ENCODE results near the gene MAST2. TPM values are rescaled to one million over a fixed set of nuclear protein-coding genes. Genes with fewer than 3 reads are reported as not detected.
"Not testable (repeated sequence)": the region's sequence is repeated elsewhere in the genome, so short reads cannot be mapped to it uniquely, and the experiment has no call there.

The MAST2 gene
- total and polyA plus RNA-seq, 4 donors: 28.3 to 75.0 (median 46.1) TPM

DNA sequence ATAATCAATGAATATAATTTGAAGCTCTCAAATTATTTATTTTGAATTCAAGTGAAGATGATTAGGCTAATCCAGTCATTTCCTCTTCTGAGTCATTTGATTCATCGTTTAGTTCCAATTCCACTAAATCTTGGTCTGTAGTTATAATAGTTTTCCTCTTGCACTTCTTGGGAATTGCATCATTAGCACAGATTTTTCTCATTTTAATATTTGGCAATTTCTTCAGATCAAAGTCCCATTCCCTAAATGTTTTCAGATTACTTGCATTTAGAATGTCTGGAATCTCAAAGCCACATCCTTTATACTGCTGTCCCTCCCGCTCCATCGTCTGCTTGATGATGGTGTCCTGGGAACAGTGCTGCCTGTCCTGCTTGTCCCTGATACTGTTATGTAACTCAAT is 43.5 kb downstream of the MAST2 start:
- H3K9me3 ChIP-seq (ENCODE audit: control insufficient read depth, insufficient read depth, low read length): peaks cover 2% of the 10 kb centered on the region
- no CpG with 5 or more reads among the region's 3 CpGs for WGBS (ENCODE audit: insufficient coverage)
- DNase-seq (ENCODE audit: low read depth in 4 of 6, low spot score in 6 of 6): no peak
- H3K36me3 ChIP-seq (ENCODE audit: control insufficient read depth, insufficient read depth, low read length): no peaks in the 10 kb centered on the region
- H3K27me3 ChIP-seq (ENCODE audit: control insufficient read depth, insufficient read depth, low read length): no peaks in the 10 kb centered on the region
- no peaks in the 10 kb centered on the region for H3K4me1 ChIP-seq (ENCODE audit: control insufficient read depth, insufficient read depth, low read length)
- no peak overlapping the region for H3K27ac ChIP-seq (ENCODE audit: low read depth, low read length)
- H3K4me3 ChIP-seq (ENCODE audit: low read depth, low read length): no peak overlapping the region

DNA sequence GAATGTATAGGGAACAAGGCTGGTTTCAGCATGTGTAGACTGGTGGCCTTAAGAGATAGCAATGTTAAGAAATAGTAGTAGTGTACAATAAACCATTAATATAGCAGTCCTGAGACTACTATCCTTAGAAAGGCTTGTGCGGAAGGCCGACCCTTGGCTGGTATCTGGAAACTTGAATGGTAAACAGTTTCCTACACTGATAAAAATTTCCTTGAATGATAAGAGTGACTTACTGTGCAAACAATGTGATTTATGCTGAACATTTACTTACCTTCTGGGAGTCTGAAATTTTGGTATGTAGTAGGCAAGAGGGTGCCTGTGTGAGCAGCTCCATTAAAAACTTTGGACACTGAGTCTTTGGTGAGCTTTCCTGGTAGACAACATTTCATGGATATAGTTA is 44.7 kb downstream of the MAST2 start:
- no CpG with 5 or more reads among the region's 2 CpGs for WGBS (ENCODE audit: insufficient coverage)
- no peak for DNase-seq (ENCODE audit: low read depth in 4 of 6, low spot score in 6 of 6)
- H3K9me3 ChIP-seq (ENCODE audit: control insufficient read depth, insufficient read depth, low read length): peaks cover 2% of the 10 kb centered on the region
- no peaks in the 10 kb centered on the region for H3K27me3 ChIP-seq (ENCODE audit: control insufficient read depth, insufficient read depth, low read length)
- H3K4me1 ChIP-seq (ENCODE audit: control insufficient read depth, insufficient read depth, low read length): no peaks in the 10 kb centered on the region
- H3K4me3 ChIP-seq (ENCODE audit: low read depth, low read length): no peak overlapping the region
- H3K27ac ChIP-seq (ENCODE audit: low read depth, low read length): no peak overlapping the region
- no peaks in the 10 kb centered on the region for H3K36me3 ChIP-seq (ENCODE audit: control insufficient read depth, insufficient read depth, low read length)

DNA sequence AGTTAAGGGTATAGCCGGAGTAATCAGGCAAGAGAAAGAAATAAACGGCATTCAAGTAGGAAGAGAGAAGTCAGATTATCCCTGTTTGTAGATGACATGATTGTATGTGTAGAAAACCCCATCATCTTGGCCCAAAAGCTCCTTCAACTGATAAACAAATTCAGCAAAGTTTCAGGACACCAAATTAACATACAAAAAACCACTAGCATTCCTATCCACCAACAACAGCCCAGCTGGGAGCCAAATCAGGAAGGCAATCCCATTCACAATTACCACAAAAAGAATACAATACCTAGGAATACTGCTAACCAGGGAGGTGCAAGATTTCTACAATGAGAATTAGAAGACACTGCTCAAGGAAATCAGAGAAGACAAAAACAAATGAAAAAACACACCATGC is 45.3 kb downstream of the MAST2 start:
- DNase-seq (ENCODE audit: low read depth in 4 of 6, low spot score in 6 of 6): no peak
- no peak overlapping the region for H3K4me3 ChIP-seq (ENCODE audit: low read depth, low read length)
- H3K36me3 ChIP-seq (ENCODE audit: control insufficient read depth, insufficient read depth, low read length): no peaks in the 10 kb centered on the region
- no peaks in the 10 kb centered on the region for H3K27me3 ChIP-seq (ENCODE audit: control insufficient read depth, insufficient read depth, low read length)
- H3K27ac ChIP-seq (ENCODE audit: low read depth, low read length): no peak overlapping the region
- WGBS (ENCODE audit: insufficient coverage): 100% methylated on average over 1 of the region's 2 CpGs
- H3K9me3 ChIP-seq (ENCODE audit: control insufficient read depth, insufficient read depth, low read length): peaks cover 2% of the 10 kb centered on the region
- H3K4me1 ChIP-seq (ENCODE audit: control insufficient read depth, insufficient read depth, low read length): no peaks in the 10 kb centered on the region

DNA sequence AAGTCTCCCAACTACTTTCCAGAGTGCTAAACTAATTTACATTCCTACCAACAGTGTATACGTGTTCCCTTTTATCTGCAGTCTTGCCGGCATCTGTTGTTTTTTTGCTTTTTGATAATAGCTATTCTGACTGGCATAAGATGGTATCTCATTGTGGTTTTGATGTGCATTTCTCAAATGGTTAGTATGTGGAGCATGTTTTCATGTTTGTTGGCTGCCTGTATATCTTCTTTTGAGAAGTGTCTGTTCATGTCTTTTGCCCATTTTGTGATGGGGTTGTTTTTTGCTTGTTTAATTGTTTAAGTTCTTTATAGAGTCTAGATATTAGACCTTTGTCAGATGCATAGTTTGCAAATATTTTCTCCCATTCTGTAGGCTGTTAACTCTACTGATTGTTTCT is 46.6 kb downstream of the MAST2 start:
- Histone ChIP-seq H3K9me3 (ENCODE audit: control insufficient read depth, insufficient read depth, low read length) (peaks cover 2% of the 10 kb centered on the region), H3K27ac (ENCODE audit: low read depth, low read length) (no peak overlapping the region), H3K4me1 (ENCODE audit: control insufficient read depth, insufficient read depth, low read length) (no peaks in the 10 kb centered on the region), H3K27me3 (ENCODE audit: control insufficient read depth, insufficient read depth, low read length) (no peaks in the 10 kb centered on the region), H3K4me3 (ENCODE audit: low read depth, low read length) (no peak overlapping the region), H3K36me3 (ENCODE audit: control insufficient read depth, insufficient read depth, low read length) (no peaks in the 10 kb centered on the region)
- DNase-seq (ENCODE audit: low read depth in 4 of 6, low spot score in 6 of 6): no peak
- WGBS (ENCODE audit: insufficient coverage): 100% methylated on average over 1 of the region's 2 CpGs

DNA sequence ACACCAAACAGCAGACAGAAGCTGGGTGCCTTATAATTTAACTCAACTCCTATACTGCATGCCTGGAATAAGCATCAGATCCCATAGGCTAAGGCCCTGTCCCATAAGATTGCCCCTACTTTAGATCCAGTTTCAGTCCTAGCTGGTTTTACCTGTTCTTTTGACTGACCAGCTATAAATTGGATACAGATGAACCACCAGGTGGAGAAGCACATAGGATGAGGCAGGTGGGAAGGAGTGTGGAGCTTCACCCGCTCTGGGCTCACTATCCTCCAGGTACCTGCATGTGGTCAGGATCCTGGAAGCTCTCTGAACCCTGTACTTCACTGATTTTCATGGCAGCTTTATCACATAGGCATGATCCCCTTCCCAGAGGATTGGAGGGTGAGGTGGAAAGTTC is 51.3 kb downstream of the MAST2 start:
- Histone ChIP-seq H3K27ac (ENCODE audit: low read depth, low read length) (no peak overlapping the region), H3K36me3 (ENCODE audit: control insufficient read depth, insufficient read depth, low read length) (no peaks in the 10 kb centered on the region), H3K27me3 (ENCODE audit: control insufficient read depth, insufficient read depth, low read length) (no peaks in the 10 kb centered on the region), H3K4me1 (ENCODE audit: control insufficient read depth, insufficient read depth, low read length) (no peaks in the 10 kb centered on the region), H3K4me3 (ENCODE audit: low read depth, low read length) (no peak overlapping the region), H3K9me3 (ENCODE audit: control insufficient read depth, insufficient read depth, low read length) (peaks cover 2% of the 10 kb centered on the region)
- 100% methylated on average over 1 of the region's 1 CpG for WGBS (ENCODE audit: insufficient coverage)
- no peak for DNase-seq (ENCODE audit: low read depth in 4 of 6, low spot score in 6 of 6)

DNA sequence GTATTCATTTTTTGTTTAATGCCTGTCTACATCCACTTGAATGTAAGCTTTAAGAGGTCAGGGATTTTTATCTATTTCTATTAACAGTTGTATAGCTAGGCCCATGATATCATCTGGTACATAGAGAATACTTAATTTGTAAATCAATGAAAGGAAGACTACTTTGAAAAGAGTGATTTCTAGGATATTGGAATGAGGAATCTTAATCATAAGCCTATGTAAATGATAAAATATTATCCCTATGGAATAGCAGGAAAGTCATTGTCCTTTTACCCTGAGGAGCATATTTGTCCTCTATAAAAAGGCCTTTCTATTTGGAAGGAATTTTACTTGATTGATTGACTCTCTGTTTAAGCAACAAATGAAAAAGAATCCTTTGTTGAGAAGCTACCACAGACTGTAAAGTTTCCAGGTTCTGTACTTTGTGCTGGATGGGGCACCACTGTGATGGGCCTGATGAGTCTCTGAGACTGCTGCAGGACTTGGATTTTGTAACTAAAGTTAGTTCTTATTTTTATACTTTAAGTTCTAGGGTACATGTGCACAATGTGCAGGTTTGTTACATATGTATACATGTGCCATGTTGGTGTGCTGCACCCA is 53.8 kb downstream of the MAST2 start:
- no peaks in the 10 kb centered on the region for H3K27me3 ChIP-seq (ENCODE audit: control insufficient read depth, insufficient read depth, low read length)
- H3K4me1 ChIP-seq (ENCODE audit: control insufficient read depth, insufficient read depth, low read length): no peaks in the 10 kb centered on the region
- no peak overlapping the region for H3K4me3 ChIP-seq (ENCODE audit: low read depth, low read length)
- no peaks in the 10 kb centered on the region for H3K36me3 ChIP-seq (ENCODE audit: control insufficient read depth, insufficient read depth, low read length)
- no peaks in the 10 kb centered on the region for H3K9me3 ChIP-seq (ENCODE audit: control insufficient read depth, insufficient read depth, low read length)
- DNase-seq (ENCODE audit: low read depth in 4 of 6, low spot score in 6 of 6): no peak
- no peak overlapping the region for H3K27ac ChIP-seq (ENCODE audit: low read depth, low read length)

DNA sequence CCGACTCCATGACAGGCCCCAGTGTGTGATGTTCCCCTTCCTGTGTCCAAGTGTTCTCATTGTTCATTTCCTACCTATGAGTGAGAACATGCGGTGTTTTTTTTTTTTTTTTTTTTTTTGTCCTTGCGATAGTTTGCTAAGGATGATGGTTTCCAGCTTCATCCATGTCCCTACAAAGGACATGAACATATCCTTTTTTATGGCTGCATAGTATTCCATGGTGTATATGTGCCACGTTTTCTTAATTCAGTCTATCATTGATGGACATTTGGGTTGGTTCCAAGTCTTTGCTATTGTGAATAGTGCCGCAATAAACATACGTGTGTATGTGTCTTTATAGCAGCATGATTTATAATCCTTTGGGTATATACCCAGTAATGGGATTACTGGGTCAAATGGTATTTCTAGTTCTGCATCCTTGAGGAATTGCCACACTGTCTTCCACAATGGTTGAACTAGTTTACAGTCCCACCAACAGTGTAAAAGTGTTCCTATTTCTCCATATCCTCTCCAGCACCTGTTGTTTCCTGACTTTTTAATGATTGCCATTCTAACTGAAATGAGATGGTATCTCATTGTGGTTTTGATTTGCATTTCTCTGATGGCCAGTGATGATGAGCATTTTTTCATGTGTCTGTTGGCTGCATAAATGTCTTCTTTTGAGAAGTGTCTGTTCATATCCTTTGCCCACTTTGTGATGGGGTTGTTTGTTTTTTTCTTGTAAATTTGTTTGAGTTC is 54.5 kb downstream of the MAST2 start:
- no CpG with 5 or more reads among the region's 6 CpGs for WGBS (ENCODE audit: insufficient coverage)

DNA sequence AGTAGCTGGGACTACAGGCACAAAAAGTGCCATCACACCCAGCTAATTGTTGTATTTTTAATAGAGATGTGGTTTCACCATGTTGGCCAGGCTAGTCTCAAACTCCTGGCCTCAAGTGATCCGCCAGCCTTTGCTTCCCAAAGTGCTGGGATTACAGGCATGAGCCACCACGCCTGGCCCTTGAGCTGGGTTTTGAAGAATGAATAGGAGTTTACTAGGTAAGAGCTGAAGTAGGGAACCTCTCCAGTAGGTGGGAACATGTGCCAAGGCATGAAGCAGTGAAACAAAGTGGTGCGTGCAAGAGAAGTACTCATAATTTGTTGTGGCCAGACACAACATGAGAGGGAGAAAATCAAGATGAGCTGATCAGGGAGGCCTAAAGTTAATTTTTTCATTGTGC is 55.8 kb downstream of the MAST2 start:
- no peak for DNase-seq (ENCODE audit: low read depth in 4 of 6, low spot score in 6 of 6)
- Histone ChIP-seq H3K27ac (ENCODE audit: low read depth, low read length) (no peak overlapping the region), H3K9me3 (ENCODE audit: control insufficient read depth, insufficient read depth, low read length) (no peaks in the 10 kb centered on the region), H3K4me3 (ENCODE audit: low read depth, low read length) (no peak overlapping the region), H3K27me3 (ENCODE audit: control insufficient read depth, insufficient read depth, low read length) (no peaks in the 10 kb centered on the region), H3K4me1 (ENCODE audit: control insufficient read depth, insufficient read depth, low read length) (no peaks in the 10 kb centered on the region), H3K36me3 (ENCODE audit: control insufficient read depth, insufficient read depth, low read length) (no peaks in the 10 kb centered on the region)
- WGBS (ENCODE audit: insufficient coverage): 90% methylated on average over 3 of the region's 3 CpGs

More for the DNA sequence above, 54.5 kb downstream of the MAST2 start:
- H3K9me3 ChIP-seq (ENCODE audit: control insufficient read depth, insufficient read depth, low read length); H3K36me3 ChIP-seq (ENCODE audit: control insufficient read depth, insufficient read depth, low read length); H3K4me3 ChIP-seq (ENCODE audit: low read depth, low read length); H3K4me1 ChIP-seq (ENCODE audit: control insufficient read depth, insufficient read depth, low read length); H3K27me3 ChIP-seq (ENCODE audit: control insufficient read depth, insufficient read depth, low read length); DNase-seq (ENCODE audit: low read depth in 4 of 6, low spot score in 6 of 6); H3K27ac ChIP-seq (ENCODE audit: low read depth, low read length): not testable (repeated sequence)

DNA sequence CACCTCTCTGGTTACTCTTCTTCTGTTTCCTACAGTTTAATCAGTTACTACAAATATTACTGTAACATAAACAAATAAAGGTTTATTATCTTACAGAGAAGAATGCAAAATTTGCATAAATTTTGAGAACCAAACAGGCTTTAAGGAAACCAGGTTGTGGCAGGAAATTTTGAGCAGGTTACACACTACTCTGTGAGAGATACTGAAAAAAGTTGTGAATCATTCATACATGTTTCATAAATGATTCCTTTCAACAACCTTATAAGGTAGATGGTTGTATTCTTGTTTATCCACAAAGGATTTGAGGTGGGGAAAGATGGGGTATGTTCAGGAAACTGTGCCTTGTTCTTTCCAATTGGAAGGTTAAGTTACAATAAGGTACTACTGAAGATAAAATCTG is 58.6 kb downstream of the MAST2 start:
- H3K27ac ChIP-seq (ENCODE audit: low read depth, low read length): no peak overlapping the region
- no peak for DNase-seq (ENCODE audit: low read depth in 4 of 6, low spot score in 6 of 6)
- no peaks in the 10 kb centered on the region for H3K4me1 ChIP-seq (ENCODE audit: control insufficient read depth, insufficient read depth, low read length)
- H3K36me3 ChIP-seq (ENCODE audit: control insufficient read depth, insufficient read depth, low read length): no peaks in the 10 kb centered on the region
- H3K9me3 ChIP-seq (ENCODE audit: control insufficient read depth, insufficient read depth, low read length): no peaks in the 10 kb centered on the region
- no peaks in the 10 kb centered on the region for H3K27me3 ChIP-seq (ENCODE audit: control insufficient read depth, insufficient read depth, low read length)
- no peak overlapping the region for H3K4me3 ChIP-seq (ENCODE audit: low read depth, low read length)

DNA sequence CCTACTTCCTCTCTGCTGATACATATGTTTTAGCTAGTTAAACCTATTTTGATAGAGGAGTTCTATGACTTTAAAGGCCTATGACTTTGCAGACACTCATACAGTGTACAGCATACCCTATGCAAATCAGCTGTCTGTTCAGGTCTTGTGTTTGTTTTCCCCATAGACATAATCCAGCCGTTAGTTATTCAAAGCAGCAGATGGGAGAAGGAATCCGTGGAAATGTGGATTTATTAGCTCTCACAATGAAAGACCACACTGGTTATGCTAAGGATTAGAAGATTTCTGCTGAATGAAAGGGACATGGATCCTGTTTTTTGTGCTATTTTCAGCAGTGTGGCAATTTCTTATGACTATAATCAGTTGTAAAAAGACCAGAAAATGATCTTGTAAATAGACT is 59.8 kb downstream of the MAST2 start:
- 0% methylated on average over 2 of the region's 2 CpGs for WGBS (ENCODE audit: insufficient coverage)
- H3K4me3 ChIP-seq (ENCODE audit: low read depth, low read length): no peak overlapping the region

More for the DNA sequence above, 59.8 kb downstream of the MAST2 start:
- H3K9me3 ChIP-seq (ENCODE audit: control insufficient read depth, insufficient read depth, low read length): no peaks in the 10 kb centered on the region
- DNase-seq (ENCODE audit: low read depth in 4 of 6, low spot score in 6 of 6): peak in 2 of 6 donors; percentile 61 to 70
- no peaks in the 10 kb centered on the region for H3K27me3 ChIP-seq (ENCODE audit: control insufficient read depth, insufficient read depth, low read length)
- no peaks in the 10 kb centered on the region for H3K4me1 ChIP-seq (ENCODE audit: control insufficient read depth, insufficient read depth, low read length)
- no peaks in the 10 kb centered on the region for H3K36me3 ChIP-seq (ENCODE audit: control insufficient read depth, insufficient read depth, low read length)
- no peak overlapping the region for H3K27ac ChIP-seq (ENCODE audit: low read depth, low read length)

Measured in spinal cord (tissue), 10 donors.